HepG2 (cell line): ENCODE results near the gene FLRT3. TPM values are rescaled to one million over a fixed set of nuclear protein-coding genes. Genes with fewer than 3 reads are reported as not detected.

Experiments
- ATAC-seq: fragments of 200-7000 bp; cut with Tn5 transposase; 3 replicates; pipeline ENCODE4 v1.9.1; 2020; ENCODE audit warnings: mild to moderate bottlenecking, moderate library complexity
- BruUV-seq: library from RNA; stranded (reverse); fragments of 400-500 nt; replicated peaks from 2 replicates; lab custom pipeline; 2021; lab: Mats Ljungman, UMichigan
- CTCF ChIA-PET: fragments of 300-600 bp; formaldehyde crosslinking; extraction: SDS; loops from one replicate; lab custom pipeline; 2021; ENCODE audit warnings: low total read pairs, inconsistent platforms, low intra/inter-chr PET ratio; lab: Yijun Ruan, JAX
- POLR2A ChIA-PET: fragments of 350-600 bp; sonication (Branson Sonifier 250); formaldehyde crosslinking; loops from one replicate; lab custom pipeline; 2020; ENCODE audit warnings: antibody characterized with exemption, inconsistent platforms; lab: Yijun Ruan, JAX
- DNase-seq: peaks from one replicate; pipeline ENCODE4 v3.0.0-alpha.2; 2015; ENCODE audit warnings: low spot score
- FAIRE-seq: peaks from 3 replicates; lab custom pipeline; 2011; peaks lifted over from hg19 to GRCh38; lab: Jason Lieb, UNC
- H2AFZ ChIP-seq: one replicate; pipeline ENCODE4 v1.6.1; 2011; ENCODE audit warnings: low read length, inconsistent platforms
- H3K27ac ChIP-seq: fragments of 300-600 bp; 3 replicates; pipeline ENCODE4 v1.8.0; 2011; ENCODE audit warnings: mixed run types, mild to moderate bottlenecking, mixed read lengths, low read length, inconsistent platforms; ENCODE audit not compliant: insufficient read depth; ENCODE audit errors: extremely low read length
- H3K27me3 ChIP-seq, 2 experiments: fragments of 200-600 bp in 1 of 2; 2 replicates in 1 of 2; 3 replicates in 1 of 2; pipeline versions ENCODE4 v1.6.0 to v1.8.0; 2011; ENCODE audit warnings: low read length in 2 of 2, mild to moderate bottlenecking in 2 of 2, moderate library complexity in 2 of 2, inconsistent platforms in 1 of 2; ENCODE audit not compliant: insufficient read depth in 2 of 2, control insufficient read depth in 1 of 2
- H3K36me3 ChIP-seq, 2 experiments: fragments of 200-600 bp in 1 of 2; replicated peaks in 1 of 2; 2 replicates in 1 of 2; 3 replicates in 1 of 2; pipeline versions ENCODE4 v1.5.1 to v1.8.0; 2011; ENCODE audit warnings: low read length in 2 of 2, inconsistent platforms in 1 of 2; ENCODE audit not compliant: insufficient read depth in 2 of 2, control insufficient read depth in 1 of 2
- H3K4me1 ChIP-seq: 2 replicates; pipeline ENCODE4 v1.5.1; 2012; ENCODE audit warnings: low read length, inconsistent platforms; ENCODE audit not compliant: insufficient read depth
- H3K4me2 ChIP-seq: 2 replicates; pipeline ENCODE4 v1.6.0; 2011; ENCODE audit warnings: low read depth, low read length, inconsistent platforms
- H3K4me3 ChIP-seq, 3 experiments: fragments of 200-600 bp in 1 of 3; sonication (generic), shearing (Covaris generic) in 1 of 3; replicated peaks in 1 of 3; 2 replicates each; pipeline ENCODE4 v1.5.1; 2011 to 2016; ENCODE audit warnings: low read length in 3 of 3, inconsistent platforms in 2 of 3, low read depth in 2 of 3, mild to moderate bottlenecking in 2 of 3, control low read depth in 1 of 3, mixed read lengths in 1 of 3; ENCODE audit not compliant: insufficient read depth in 1 of 3
- H3K79me2 ChIP-seq: one replicate; pipeline ENCODE4 v1.6.1; 2011; ENCODE audit warnings: low read length, inconsistent platforms; ENCODE audit not compliant: insufficient read depth
- H3K9ac ChIP-seq: 2 replicates; pipeline ENCODE4 v1.6.0; 2011; ENCODE audit warnings: mild to moderate bottlenecking, low read depth, low read length, inconsistent platforms; ENCODE audit not compliant: insufficient read depth
- H3K9me3 ChIP-seq: 2 replicates; pipeline ENCODE4 v1.5.1; 2012; ENCODE audit warnings: mild to moderate bottlenecking, low read length
- H4K20me1 ChIP-seq: 2 replicates; pipeline ENCODE4 v1.6.0; 2011; ENCODE audit warnings: inconsistent platforms, mild to moderate bottlenecking, low read length, moderate library complexity; ENCODE audit not compliant: insufficient read depth
- GRHL1 ChIP-seq: sonication (generic); formaldehyde crosslinking; conservative IDR thresholded peaks from 2 replicates; pipeline ENCODE4 v1.8.0; 2022; ENCODE audit warnings: missing genetic modification reagents
- HDAC6 ChIP-seq: fragments of 200-600 bp; sonication (generic); IDR thresholded peaks from 2 replicates; pipeline ENCODE4 v1.7.0; 2017; ENCODE audit warnings: mild to moderate bottlenecking, antibody characterized with exemption, low read length, low read depth
- HNF4A ChIP-seq: sonication (generic); formaldehyde crosslinking; IDR thresholded peaks from 2 replicates; pipeline ENCODE4 v1.4.0; 2020; ENCODE audit warnings: missing genetic modification reagents
- MAFF ChIP-seq: IDR thresholded peaks from 2 replicates; pipeline ENCODE4 v1.6.1; 2011; ENCODE audit warnings: low read depth, low read length, improper control_type of control experiment
- MAFK ChIP-seq, 2 experiments: IDR thresholded peaks in 1 of 2; conservative IDR thresholded peaks in 1 of 2; 2 replicates each; pipeline ENCODE4 v1.6.1; 2011; ENCODE audit warnings: improper control_type of control experiment in 2 of 2, low read length in 2 of 2
- MZF1 ChIP-seq: sonication (generic); formaldehyde crosslinking; IDR thresholded peaks from 2 replicates; pipeline ENCODE4 v1.8.1; 2023; ENCODE audit warnings: mild to moderate bottlenecking, missing genetic modification reagents, borderline replicate concordance
- NCOR1 ChIP-seq: fragments of 200-600 bp; sonication (generic); IDR thresholded peaks from 2 replicates; pipeline ENCODE4 v1.7.0; 2017; ENCODE audit warnings: antibody characterized with exemption, low read length, borderline replicate concordance
- NFYB ChIP-seq: sonication (generic); formaldehyde crosslinking; IDR thresholded peaks from 2 replicates; pipeline ENCODE4 v1.4.0; 2020; ENCODE audit warnings: missing genetic modification reagents
- RAD51 ChIP-seq: fragments of 450-650 bp; IDR thresholded peaks from 2 replicates; pipeline ENCODE4 v1.6.1; 2016; ENCODE audit warnings: borderline replicate concordance
- RBM22 ChIP-seq: fragments of 200-400 bp; formaldehyde crosslinking; optimal IDR thresholded peaks from 2 replicates; pipeline ENCODE3; 2017; ENCODE audit warnings: mild to moderate bottlenecking, low read length, moderate library complexity
- SRSF1 ChIP-seq: fragments of 200-400 bp; formaldehyde crosslinking; optimal IDR thresholded peaks from 2 replicates; pipeline ENCODE3; 2017; ENCODE audit warnings: mild to moderate bottlenecking, low read depth, low read length, moderate library complexity
- TFDP1 ChIP-seq: IDR thresholded peaks from 2 replicates; pipeline ENCODE4 v1.6.1; 2016; ENCODE audit warnings: missing compliant biosample characterization, missing genetic modification reagents, borderline replicate concordance
- TOE1 ChIP-seq: sonication (generic); formaldehyde crosslinking; IDR thresholded peaks from 2 replicates; pipeline ENCODE4 v1.4.0; 2020; ENCODE audit warnings: mild to moderate bottlenecking, missing genetic modification reagents
- ZBTB14 ChIP-seq: sonication (generic); formaldehyde crosslinking; IDR thresholded peaks from 2 replicates; pipeline ENCODE4 v1.4.0; 2020; ENCODE audit warnings: missing genetic modification reagents
- ZBTB37 ChIP-seq: sonication (generic); formaldehyde crosslinking; IDR thresholded peaks from 2 replicates; pipeline ENCODE4 v1.4.0; 2020; ENCODE audit warnings: mild to moderate bottlenecking, missing genetic modification reagents
- ZNF552 ChIP-seq: sonication (generic); formaldehyde crosslinking; IDR thresholded peaks from 2 replicates; pipeline ENCODE4 v1.9.0; 2022; ENCODE audit warnings: missing genetic modification reagents, mild to moderate bottlenecking, borderline replicate concordance
- ZNF558 ChIP-seq: sonication (generic); formaldehyde crosslinking; IDR thresholded peaks from 2 replicates; pipeline ENCODE4 v1.9.0; 2022; ENCODE audit warnings: mild to moderate bottlenecking, missing genetic modification reagents, borderline replicate concordance
- ZNF713 ChIP-seq: sonication (generic); formaldehyde crosslinking; IDR thresholded peaks from 2 replicates; pipeline ENCODE4 v1.4.0; 2020; ENCODE audit warnings: mild to moderate bottlenecking, missing genetic modification reagents
- WGBS: methylation state at CpG from one replicate; pipeline ENCODE4 v1.1.6; 2017; ENCODE audit warnings: low lambda C conversion rate; 5-methylcytosine and 5-hydroxymethylcytosine counted together
- in situ Hi-C: cut with HindIII; loops from 2 replicates; pipeline ENCODE4 v1.10.0; 2017; ENCODE audit warnings: low pct_unique_long_range_greater_than_20kb; ENCODE audit not compliant: extremely low pct_ligation_motif_present
- intact Hi-C: fragments of 100-400 bp; cut with micrococcal nuclease; formaldehyde crosslinking; loops from one replicate; pipeline ENCODE4 v1.10.0; 2022; ENCODE audit not compliant: unreplicated experiment
- polyA plus RNA-seq, 8 experiments: library from polyadenylated mRNA; depleted of rRNA in 3 of 8; stranded (reverse) in 7 of 8; unstranded in 1 of 8; fragments of >200 nt; fragmentation: Illumina TruSeq in 4 of 8; extraction: Trizol in 4 of 8; gene quantifications; 2 replicates each; pipeline versions ENCODE4 v1.2.1 to v1.2.3, GENCODE V29; 2011 to 2016; ENCODE audit warnings: low read depth in 4 of 8, missing spikeins in 1 of 8, mixed read lengths in 1 of 8; ENCODE audit not compliant: insufficient read depth in 1 of 8
- total RNA-seq, 5 experiments: library from RNA; depleted of rRNA; stranded (reverse); fragments of >200 nt; fragmentation: Illumina TruSeq; extraction: Trizol; gene quantifications; 2 replicates each; pipeline ENCODE4 v1.2.3, GENCODE V29; 2016; ENCODE audit warnings: low read depth in 1 of 5

Gene FLRT3
- total and polyA plus RNA-seq, 2 of the 13 experiments (the other 11 are each of a cell fraction or from before 2014, with no cell fraction given) = 0.44 to 5.3 TPM

- Histone ChIP-seq H3K4me3 (no peak overlapping the region; a peak in 1 of 6 replicates), H4K20me1 (no peaks in the 10 kb centered on the region), H3K4me1 (peaks cover 17% of the 10 kb centered on the region; the same call in 1 of the 2 replicates), H2AFZ (peak overlapping the region; percentile 5), H3K27ac (no peak overlapping the region), H3K4me2 (peak overlapping the region; percentile 46), H3K36me3 (no peaks in the 10 kb centered on the region), H3K79me2 (no peaks in the 10 kb centered on the region), H3K27me3 (no peaks in the 10 kb centered on the region; a peak in 1 of 5 replicates), H3K9ac (no peak overlapping the region; the same call in 1 of the 2 replicates), H3K9me3 (no peaks in the 10 kb centered on the region)
- 4% methylated on average over 3 of the region's 3 CpGs for WGBS
- no TSS peak for BruUV-seq
- ATAC-seq (no peak), DNase-seq (no peak), FAIRE-seq (no peak)
- intact Hi-C loops (loop anchor here (2.0 to 10.0 kb wide), 2 partner anchors 191 to 731 kb away; no protein-coding TSS in a partner anchor), in situ Hi-C loops (loop anchor here (10.0 kb wide), 2 partner anchors 611 to 911 kb away; no protein-coding TSS in a partner anchor)
- POLR2A ChIA-PET = no interaction called here
- CTCF ChIA-PET = no interaction called here
- TF ChIP-seq NFYB (CRISPR knock-in tag) (no peak), MAFF (no peak), SRSF1 (no peak), ZNF558 (no peak), HDAC6 (no peak), TFDP1 (CRISPR knock-in tag) (no peak), ZNF552 (CRISPR knock-in tag) (no peak), RBM22 (no peak), ZBTB14 (CRISPR knock-in tag) (no peak), ZNF713 (no peak), GRHL1 (no peak), TOE1 (CRISPR knock-in tag) (no peak), ZBTB37 (no peak), HNF4A (CRISPR knock-in tag) (no peak), MZF1 (CRISPR knock-in tag) (no peak), MAFK (conservative IDR thresholded peaks at IDR 0.05 in 1 of 2, IDR thresholded peaks at IDR 0.05 in 1 of 2; ENCODE audit: low read length in 2 of 2) (no peak), RAD51 (no peak), NCOR1 (no peak)
These were observed 3.7 kb downstream of the FLRT3 start for GRCh38 chr20:14333721-14334120.
